HG03060 (cell line): ENCODE measurements around the gene DCAF17.
"Not testable (repeated sequence)": the region's sequence is repeated elsewhere in the genome, so short reads cannot be mapped to it uniquely, and the experiment has no call there.

Source experiments
- ATAC-seq: cut with Tn5 transposase; IDR thresholded peaks from one replicate; pipeline ENCODE4 v1.9.1; 2021; ENCODE audit warnings: low read depth, moderate number of reproducible peaks; ENCODE audit not compliant: unreplicated experiment

The DCAF17 gene

DNA sequence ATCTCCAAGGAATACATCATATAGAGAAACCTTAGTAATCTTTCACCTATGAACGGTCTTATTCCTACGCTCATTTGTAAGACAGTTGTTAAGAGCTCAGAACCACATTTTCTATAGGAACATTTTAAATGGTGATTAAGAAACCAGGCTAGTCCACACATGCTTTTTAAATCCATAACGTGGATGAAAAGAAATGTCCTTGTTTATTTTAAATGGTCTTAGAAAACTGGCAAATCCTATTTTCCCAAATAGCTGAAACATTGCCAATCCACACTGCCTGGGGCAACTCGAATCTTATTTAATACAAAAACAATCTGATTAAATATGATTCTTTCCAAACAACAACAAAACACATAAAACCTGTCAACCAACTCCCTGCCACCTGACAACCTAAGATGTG lies 23.9 kb upstream of the DCAF17 start:
- no peak for ATAC-seq

DNA sequence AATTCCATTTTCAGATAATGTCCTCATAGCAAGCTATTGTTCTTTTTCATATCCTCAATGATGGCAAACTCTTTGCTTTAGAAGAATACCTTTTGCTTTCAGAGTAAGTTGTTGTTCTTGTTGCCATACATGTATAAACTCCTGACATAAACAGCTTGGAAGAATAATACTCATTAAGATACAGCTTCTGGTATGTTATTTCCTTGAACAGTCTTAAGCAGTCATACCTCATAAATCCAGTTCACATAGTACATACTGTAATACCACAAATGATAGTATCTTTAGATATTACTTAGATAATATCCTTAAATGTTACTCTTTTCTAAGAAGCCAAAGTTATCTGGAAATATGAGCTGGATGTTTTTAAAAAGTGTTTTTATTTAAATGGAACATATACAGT lies 23.4 kb upstream of the DCAF17 start:
- no peak for ATAC-seq

DNA sequence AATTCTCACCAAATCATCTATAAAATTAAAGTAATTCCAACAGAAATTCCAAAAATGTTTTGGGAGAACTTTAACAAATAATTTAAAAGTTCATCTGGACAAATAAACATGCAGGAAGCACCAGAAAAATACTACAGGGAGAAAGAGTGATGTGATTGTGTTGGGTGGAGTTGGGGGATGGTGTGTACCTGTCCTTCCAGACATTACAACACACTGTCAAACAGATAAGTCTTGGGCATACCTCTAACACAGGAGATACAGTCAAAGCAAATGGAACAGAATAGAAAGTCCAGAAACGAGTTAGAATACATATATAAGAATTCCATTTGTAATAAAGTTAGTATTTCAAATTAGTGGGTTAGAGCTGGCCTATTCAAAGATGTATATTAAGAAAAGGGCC lies 22.8 kb upstream of the DCAF17 start:
- ATAC-seq, result no peak

DNA sequence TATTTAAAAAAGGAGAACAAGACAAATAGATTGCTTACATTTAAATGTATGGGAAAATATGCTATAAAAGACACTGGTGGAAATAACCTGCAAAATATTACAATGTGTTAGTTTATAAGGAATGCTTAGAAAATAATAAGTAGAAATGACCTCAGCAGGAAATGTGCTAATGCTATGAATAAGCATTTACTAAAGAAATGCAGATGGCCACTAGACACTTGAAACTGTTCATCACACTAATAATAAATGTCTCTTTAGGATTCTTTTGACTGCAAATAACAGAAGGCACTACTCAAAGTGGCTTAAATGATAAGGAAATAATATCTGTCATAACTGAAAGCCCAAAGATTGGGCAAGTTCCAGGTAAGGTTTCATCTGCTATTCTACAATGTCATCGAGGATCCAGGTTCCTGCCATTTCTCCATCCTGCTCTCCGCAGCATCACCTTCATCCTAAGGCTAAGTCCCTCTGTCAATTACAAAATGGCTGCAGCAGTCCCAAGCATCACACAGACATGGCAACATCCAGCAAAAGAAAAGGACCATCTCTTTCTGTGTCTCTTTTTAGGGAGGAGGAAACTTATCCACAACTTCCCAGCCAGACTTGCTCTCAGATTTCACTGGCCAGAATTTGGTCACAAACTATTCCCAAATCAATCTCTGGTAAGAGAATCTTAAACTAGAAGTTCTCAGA lies 22.1 kb upstream of the DCAF17 start:
- no peak for ATAC-seq

DNA sequence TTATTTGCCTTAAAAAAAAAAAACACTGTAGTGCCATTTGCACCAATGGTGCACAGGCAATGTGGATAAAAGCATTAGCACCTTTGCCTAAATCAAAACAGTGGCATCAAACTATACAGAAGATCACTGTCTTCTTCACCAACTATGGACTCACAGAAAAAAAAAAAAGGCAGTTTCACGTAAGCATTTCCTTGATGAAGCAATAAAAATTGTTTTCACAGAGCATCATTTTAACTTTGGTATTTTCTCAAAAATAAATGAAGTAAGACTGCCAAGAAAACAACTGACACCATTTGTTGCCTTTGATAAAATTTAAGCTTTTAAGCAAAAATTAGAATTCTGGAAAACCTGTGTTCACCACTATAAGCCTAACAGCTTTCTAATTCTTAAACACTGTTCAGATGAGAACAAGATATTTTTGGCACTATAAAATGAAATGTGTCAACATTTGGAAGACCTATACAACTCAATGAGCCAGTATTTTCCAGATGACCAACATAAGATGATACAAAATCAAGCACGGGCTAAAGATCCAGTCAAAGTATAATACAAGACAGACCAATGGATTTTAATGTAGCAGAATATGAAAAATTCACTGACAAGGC lies 21.4 kb upstream of the DCAF17 start:
- ATAC-seq, result no peak

DNA sequence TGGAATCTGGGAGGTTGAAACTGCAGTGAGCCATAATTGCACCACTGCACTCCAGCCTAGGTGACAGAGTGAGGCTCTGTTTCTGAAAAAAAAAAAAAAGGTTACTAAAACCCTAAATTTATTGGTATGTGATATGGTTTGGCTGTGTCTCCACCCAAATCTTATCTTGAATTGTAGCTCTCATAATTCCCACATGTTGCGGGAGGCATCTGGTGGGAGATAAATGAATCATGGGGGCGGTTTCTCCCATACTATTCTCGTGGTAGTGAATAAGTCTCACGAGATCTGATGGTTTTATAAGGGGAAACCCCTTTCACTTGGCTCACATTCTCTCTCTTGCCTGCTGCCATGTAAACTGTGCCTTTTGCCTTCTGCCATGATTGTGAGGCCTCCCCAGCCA lies 19.4 kb upstream of the DCAF17 start:
- not testable (repeated sequence) for ATAC-seq

DNA sequence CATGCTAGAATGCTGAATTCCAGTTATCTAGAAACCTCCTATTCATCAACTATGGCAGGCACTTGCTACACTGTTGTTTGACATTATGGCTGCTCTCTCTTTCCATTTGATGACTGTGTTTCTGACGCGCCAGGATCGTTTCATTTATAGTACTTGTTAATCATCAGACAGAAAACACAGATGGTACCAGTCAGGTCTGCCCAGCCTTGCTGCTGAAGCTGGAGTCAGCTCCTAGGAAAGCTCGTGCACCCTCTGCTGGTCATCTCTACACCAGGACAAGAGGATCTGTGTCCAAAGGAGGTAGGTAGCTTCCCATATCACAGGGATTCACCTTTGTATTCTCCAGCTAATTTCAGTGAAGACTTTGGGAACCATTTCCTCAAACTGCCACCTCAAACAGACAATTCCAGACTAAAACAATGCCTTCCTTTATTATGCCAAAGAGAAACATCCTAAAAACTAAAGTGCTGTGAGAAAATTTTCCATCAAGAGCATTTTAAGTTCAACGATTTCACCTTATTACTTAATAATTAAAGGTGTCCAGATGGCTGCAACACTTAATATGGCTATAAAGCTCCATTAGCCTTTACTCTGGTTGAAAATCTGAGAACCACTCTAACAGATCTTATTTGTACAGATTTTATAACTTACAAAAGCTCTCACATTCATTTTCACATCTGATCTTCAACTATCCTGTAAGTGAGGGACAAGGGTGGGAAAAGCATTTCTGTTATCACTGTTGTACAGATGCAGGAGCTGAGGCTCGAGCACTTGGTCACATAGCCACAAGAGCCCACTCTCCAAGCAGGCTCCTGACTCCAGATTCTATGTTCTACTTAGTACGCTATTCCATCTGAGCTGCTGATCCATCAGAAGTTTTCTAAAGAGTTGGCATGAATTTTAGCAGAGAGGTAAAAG lies 17.8 kb upstream of the DCAF17 start:
- ATAC-seq, result peak; percentile 72

DNA sequence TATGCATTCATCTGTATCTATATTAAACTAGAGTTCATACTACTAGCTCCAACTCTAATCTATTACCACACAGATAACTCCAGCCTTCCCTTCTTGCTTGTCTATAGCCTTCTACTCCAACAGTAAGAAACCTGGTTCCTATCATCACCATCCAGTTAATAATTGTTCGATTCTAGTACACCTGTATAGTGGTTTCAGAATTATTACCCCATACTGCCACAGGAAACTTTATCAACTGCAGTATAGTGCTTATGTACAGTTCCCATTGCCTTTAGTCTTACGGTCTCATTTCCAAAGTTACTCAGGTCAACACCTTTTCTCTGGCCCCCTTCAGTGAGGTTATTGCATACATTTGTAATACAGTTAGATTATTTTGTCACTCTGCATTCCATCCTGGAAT lies 14.7 kb upstream of the DCAF17 start:
- ATAC-seq, result no peak

DNA sequence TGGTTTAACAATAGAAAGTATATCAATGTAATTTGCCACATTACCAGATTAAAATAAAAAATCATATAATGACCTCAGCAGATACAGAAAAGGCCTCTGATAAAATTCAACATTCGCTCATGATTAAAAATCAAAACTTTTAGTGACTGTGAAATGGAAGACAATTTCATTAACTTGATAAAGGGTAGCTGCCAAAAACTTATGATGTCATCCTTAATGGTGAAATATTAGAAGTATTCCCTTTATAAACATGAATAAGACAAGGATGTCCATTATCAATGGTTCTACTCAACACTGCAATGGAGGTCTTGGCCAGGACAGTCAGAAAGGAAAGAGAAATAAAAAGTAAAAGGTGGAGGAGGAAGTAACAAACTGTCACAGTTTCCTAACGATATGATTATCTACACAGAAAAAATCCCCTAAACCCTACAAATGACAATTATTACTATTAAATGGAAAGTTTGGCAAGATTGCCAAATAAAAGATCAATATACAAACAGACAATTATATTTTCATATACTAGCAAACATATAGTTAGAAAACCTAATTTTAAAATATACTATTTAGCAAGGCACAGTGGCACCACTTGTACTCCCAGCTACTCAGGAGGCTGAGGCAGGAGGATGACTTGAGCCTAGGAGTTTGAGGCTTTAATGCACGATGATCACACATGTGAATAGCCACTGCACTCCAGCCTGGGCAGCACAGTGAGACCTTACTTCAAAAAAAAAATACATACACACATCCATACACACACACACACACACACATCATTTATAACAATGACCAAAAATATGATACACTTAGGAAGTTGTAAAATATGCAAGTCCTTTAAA lies 13.1 kb upstream of the DCAF17 start:
- no peak for ATAC-seq

DNA sequence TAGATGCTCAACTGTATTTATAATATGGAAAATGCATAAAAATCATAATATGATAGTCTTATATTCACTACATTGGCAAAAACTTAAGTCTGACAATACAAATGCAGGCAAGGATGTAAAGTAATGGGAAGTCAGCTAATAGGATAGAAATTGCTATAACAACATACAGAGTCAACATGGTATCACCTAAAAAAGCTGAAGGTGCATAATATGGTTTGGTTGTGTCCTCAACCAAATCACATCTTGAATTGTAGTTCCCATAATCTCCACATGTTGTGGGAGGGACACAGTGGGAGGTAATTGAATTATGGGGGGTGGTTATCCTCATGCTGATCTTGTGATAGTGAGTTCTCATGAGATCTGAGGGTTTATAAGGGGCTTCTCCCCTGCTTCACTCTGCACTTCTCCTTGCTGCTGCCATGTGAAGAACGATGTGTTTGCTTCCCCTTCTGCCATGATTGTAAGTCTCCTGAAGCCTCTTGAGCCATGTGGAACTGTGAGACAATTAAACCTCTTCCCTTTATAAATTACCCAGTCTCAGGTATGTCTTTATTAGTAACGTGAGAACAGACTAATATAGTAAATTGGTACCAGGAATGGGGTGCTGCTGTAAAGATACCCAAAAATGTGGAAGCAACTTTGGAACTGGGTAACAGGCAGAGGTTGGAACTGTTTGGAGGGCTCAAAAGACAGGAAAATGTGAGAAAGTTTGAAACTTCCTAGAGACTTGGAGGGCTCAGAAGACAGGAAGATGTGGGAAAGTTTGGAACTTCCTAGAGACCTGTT lies 11.1 kb upstream of the DCAF17 start:
- ATAC-seq, result not testable (repeated sequence)

DNA sequence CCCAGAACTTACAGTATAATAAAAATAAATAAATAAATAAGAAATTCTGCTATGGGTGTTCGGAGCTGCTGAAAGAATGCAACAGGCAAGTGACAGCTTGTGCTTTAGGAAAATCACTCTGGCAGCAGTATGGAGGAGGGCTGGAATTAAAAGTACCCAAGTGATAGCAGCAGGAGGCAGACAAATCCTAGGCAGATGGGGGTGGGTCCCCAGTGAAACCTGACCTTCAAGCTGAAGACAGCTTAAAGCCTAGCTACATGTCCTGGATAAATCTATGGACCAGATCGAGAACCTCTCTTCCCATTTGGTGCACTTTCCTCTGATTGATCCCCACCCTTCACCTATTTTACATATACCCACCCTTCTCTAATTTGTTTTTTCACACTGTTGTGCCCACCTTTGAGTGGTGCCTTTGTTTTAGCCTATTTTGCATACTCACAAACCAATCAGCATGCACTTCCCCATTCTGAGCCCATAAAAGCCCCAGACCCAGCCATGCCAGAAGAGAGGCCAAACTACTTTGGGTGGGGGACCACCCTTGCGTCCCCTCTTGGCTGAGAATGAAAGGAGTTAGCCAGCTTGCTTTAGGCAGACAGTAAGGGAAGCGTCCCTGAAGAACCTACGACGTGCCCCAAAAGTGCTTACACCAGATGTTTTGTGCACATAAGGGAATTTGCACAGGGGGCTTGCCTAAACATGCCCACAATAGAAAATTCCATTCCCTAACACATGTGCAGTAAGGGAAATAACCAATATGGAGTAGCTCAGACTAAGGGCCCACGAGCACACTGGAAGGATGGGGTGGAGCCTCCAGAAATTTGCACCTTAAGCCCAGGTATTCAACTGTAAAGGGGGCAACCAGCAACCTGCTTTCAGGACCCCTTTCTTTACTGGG lies 3.3 kb upstream of the DCAF17 start:
- no peak for ATAC-seq

DNA sequence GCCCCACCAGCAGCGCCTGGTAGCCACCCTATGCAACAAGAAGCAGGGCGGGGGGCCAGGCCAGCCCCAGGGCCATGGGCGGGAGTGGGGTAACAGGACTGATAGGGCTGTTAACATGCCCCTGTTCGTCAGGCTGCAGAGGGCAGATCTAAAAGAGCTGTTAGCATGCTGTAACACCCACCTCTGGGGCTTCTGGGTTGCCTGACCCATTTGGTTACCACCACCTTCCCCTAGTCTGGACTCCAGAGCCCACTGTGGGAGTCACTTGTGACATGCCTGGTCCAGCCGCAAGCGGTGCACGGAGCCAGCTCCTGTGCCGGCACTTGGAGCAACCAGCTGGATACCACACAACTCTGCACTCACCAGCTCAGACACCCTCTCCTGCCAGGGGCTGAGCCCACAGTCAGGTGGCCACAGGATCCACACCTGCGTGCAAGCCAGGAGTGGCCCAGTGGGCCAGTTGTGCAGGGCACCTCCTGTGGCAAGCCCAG lies 2.3 kb upstream of the DCAF17 start:
- no peak for ATAC-seq

DNA sequence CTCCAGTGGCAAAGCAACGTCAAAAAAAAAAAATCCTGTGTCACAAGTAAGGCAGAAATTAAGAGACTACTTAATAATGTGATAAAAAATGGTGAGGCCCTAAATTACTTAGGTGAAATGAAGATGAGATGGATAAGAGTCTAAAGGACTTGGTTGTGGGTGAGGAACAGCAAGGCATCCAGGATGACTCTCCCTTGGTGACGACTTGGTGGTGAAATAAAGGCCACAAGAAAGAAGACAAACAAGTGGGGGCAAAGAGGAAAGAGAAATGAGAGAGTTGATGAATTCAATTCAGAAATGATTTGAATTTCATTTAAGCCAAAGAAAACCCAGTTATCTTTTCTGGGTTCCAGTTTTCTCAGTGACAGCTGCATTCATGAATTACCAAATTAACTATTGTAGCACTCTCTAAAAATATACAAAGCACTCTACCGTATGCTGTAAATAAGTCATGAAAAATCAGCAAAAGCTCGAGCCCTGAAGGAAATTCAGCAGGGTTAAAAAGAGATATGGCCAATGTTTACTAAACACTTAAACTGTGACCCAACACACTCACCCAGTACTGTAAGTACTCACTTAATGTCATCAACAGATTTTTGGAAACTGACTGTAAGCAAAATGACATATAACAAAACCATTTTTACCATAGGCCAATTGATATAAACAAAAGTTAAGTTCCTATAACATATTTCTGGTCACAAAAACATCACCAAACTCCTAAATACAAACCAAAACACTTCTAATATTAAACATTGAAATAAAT lies 1.6 kb upstream of the DCAF17 start:
- no peak for ATAC-seq

DNA sequence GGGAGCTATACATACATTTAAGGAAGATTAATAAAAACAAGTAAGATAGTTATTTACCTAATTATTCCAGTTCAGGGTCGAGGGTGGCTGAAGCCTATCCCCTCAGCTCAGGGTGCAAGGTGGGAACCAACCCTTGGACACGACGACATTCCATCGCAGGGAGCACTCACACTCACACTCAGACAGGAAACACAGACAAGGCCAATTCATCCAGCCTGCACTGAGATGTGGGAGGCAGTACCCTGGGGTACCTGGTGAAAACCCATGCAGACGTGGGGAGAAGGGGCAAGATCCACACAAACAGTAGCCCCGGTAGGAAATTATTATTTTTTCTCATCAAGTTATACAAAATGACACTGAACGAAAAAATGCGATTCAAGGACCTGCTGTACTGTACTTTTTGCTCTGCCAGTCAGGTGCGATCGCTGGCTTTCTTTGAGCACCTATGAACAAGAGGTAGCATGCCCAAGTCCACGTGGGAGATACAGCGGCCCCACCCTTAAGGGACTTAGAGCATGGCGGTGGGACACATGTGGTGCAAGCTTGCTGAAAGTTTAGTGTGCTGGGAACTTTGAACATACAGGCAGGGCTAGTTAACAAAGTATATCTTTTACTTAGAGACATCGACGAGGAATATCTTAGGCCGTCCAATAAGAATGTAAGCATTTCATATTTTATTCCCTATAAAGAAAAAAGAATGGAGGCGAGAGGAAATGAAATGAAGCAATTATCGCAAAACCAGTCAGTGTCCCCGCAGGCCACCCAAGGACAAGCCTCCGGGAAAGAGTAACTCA lies 860 bp upstream of the DCAF17 start:
- ATAC-seq, result no peak

DNA sequence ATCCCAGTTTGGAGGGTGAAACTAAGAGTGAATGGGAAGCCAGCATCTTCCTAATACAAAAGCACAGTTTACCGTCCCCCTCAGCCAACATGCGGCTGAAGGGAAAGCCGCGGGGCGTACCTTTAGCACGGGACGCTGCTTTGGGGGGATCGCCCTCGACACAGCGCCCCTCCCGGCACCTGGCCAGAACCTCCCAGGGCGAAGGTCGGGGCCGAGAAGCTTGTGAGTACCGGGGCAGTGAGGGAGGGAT lies 338 bp upstream of the DCAF17 start, which contains the start of gene METTL8:
TSS of gene METTL8 (minus strand) at position 228 of the 250 bp plus-strand sequence. CDS start 41,805 bp downstream, outside the sequence.
- ATAC-seq, result no peak

DNA sequence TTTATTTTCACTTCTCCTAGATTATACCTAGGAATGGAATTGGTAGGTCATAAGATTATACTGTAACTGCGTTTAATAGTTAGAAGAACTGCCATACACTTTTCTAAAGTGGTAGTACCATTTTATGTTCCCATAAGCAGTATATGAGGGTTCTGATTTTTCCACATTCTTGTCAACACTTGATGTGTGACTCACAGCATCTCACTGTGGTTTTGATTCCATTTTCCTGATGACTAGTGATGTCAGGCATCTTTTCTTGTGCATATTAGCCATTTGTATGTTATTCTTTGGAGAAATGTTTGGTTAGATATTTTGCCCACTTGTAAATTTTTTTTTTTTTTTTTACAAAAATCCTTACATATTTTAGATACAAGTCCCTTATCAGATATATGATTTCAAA lies 2.3 kb downstream of the DCAF17 start:
- ATAC-seq, result no peak

DNA sequence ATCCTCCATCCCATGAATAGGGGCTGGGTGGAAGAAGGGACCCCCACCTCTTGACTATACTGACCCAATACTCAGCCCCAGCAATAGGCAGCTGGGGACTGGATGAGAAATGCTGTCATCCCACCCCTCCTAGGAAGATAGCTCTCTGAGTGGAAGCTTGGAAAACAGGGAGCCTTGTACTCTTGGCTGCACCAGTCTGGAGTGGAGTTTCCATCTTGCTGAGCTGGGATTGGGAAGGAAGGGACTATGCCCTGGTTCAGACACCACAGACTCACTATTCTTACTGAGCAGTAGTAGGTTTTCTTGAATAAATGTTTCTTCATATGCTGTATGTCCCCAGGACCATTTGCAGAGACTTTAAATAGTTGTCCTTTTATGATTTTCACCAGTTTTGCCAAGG lies 7.4 kb downstream of the DCAF17 start:
- ATAC-seq, result no peak
